Retinal pigment epithelial cell (primary cell): ENCODE data around the gene MIGA2.

Source experiments
- DNase-seq: peaks from one replicate; pipeline ENCODE4 v3.0.0-alpha.2; 2010; ENCODE audit warnings: low read depth
- H3K4me3 ChIP-seq: 2 replicates; pipeline ENCODE4 v1.5.1; 2011; ENCODE audit warnings: mild to moderate bottlenecking, low read length, control low read depth, moderate library complexity
- TF ChIP-seq, protein P1 (sequence below): conservative IDR thresholded peaks from 2 replicates; pipeline ENCODE4 v1.5.1; 2011; ENCODE audit warnings: low read depth, low read length, control low read depth, inconsistent platforms

Gene MIGA2

DNA sequence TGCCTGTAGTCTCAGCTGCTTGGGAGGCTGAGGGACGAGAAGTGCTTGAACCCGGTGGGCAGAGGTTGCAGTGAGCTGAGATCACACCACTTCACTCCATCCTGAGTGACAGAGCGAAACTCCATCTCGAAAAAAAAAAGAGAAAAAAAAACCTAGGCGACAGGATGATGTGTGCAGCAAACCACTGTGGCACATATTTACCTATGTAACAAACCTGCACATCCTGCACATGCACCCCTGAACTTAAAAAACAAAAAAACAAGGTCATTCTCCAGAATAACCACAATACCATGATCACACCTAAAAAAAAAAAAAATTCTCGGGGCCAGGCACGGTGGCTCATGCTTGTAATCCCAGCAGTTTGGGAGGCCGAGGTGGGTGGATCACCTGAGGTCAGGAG lies 37.0 kb downstream of the MIGA2 start:
- no peak overlapping the region for H3K4me3 ChIP-seq
- TF ChIP-seq, protein P1, sequence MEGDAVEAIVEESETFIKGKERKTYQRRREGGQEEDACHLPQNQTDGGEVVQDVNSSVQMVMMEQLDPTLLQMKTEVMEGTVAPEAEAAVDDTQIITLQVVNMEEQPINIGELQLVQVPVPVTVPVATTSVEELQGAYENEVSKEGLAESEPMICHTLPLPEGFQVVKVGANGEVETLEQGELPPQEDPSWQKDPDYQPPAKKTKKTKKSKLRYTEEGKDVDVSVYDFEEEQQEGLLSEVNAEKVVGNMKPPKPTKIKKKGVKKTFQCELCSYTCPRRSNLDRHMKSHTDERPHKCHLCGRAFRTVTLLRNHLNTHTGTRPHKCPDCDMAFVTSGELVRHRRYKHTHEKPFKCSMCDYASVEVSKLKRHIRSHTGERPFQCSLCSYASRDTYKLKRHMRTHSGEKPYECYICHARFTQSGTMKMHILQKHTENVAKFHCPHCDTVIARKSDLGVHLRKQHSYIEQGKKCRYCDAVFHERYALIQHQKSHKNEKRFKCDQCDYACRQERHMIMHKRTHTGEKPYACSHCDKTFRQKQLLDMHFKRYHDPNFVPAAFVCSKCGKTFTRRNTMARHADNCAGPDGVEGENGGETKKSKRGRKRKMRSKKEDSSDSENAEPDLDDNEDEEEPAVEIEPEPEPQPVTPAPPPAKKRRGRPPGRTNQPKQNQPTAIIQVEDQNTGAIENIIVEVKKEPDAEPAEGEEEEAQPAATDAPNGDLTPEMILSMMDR, result no peak
- DNase-seq, result no peak

DNA sequence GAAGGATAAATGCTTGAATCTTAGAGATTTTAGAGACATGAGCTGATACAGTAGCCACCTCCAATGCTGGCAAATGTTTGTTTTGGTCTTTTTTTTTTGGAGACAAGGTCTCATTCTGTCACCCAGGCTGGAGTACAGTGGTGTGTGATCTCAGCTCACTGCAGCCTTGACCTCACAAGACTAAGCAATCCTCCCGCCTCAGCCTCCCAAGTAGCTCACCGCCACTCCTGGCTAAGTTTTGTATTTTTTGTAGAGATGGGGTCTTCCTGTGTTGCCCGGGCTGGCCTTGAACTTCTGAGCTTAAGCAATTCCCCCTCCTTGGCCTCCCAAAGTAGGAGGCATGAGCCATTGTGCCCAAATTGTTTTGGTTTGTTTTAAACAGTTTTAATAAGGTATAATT lies 37.7 kb downstream of the MIGA2 start:
- H3K4me3 ChIP-seq, result no peak overlapping the region
- TF ChIP-seq, protein P1, result no peak
- DNase-seq, result no peak

DNA sequence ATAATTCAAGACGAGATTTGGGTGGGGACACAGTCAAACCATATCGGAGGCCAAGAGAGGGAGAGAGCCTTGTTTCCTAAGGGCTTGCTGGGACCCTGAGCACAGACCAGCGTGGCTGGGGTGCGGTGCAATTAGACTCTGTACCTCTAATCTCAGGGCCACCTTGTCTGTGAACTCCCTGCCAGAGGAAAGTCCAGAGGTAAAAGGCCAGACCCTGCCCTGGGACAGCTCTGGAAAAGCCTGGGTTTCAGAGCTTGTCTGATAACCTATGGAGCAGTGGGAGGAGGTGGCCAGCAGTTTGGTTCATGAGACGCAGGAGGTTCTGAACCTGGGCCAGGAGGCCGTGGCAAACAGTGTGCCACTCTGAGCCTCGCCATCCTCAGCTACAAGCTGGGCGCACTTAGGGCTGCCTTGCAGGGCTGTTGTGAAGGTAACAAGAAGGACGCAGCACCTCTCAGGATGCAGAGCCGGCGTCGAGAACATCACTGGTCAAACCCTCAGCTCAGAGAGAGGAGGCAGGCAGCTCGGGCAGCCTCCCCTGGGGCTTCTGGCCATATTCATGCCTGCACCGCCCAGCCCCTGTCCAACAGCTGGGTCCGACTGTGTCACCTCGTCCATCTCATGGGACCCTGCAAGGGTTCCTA lies 39.7 kb downstream of the MIGA2 start:
- TF ChIP-seq, protein P1, result no peak
- no peak overlapping the region for H3K4me3 ChIP-seq
- DNase-seq, result no peak

DNA sequence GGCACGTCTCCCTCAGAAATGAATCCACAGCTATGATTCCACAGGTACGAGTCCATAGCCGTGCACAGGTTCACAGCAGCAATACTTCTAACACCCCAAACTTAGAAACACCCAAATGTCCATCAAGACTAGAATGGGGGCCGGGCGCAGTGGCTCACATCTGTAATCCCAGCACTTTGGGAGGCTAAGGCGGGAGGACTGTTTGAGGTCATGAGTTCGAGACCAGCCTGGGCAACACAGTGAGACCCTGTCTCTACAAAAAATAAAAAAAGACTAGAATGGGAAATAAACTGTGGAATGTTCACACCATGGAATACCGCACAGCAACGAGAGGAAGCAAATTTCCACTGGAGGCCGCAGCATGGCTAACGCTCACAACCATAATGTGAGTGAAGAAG lies 40.2 kb downstream of the MIGA2 start:
- TF ChIP-seq, protein P1, result no peak
- H3K4me3 ChIP-seq, result no peak overlapping the region
- no peak for DNase-seq

DNA sequence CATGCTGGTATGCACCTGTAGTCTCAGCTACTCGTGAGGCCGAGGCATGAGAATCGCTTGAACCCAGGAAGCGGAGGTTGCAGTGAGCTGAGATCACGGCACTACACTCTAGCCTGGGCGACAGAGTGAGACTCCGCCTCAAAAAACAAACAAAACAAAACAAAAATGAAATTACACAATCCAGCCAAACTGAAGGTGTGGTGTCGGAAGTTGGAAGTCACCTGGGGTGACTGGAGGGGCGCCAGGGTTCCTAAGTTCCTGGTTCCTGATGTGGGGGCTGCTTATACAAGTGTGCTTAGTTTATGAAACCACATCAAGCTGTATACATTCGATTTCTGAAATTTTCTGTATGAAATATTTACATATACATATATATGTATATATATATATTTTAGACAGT lies 40.8 kb downstream of the MIGA2 start:
- TF ChIP-seq, protein P1, result no peak
- DNase-seq, result no peak
- no peak overlapping the region for H3K4me3 ChIP-seq

DNA sequence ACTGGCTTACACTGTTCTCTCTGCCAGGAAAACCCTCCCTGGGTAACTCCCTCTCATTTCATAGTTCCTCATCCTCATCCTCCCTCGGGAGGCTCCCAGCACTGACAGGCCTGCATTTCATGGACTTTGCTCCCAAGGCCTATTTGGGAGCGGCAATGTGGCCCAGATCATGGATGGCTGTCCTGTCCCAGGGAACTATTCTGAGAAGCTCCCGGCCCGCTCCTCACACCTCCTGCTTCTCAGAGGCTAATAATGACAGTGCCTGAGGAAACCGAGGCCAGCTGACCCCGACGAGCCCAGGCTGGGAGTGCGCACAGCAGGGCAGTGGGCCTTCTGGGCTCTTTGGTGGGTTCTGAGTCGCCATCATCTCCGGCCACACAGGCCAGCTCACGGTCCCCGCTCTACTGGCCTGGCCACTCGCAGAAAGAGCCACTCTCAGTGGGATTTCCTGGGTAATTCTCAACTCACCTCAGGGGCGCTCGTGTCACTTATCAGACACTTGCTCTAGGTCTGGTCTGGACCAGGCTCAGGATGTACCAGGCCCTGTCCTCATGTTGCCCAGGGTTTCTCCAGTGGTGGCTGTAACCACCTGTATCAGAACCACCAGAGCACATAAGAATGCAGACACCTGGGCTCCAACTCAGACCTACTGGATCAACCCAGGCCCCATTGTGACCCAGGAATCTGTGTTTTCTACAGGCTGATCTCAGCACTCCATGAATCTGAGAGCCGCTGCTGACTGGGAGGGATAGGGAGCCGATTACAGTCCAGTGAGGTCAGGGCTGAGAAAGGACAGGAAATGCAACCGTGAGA lies 42.5 kb downstream of the MIGA2 start:
- H3K4me3 ChIP-seq, result no peak overlapping the region
- DNase-seq, result no peak
- TF ChIP-seq, protein P1, result no peak

DNA sequence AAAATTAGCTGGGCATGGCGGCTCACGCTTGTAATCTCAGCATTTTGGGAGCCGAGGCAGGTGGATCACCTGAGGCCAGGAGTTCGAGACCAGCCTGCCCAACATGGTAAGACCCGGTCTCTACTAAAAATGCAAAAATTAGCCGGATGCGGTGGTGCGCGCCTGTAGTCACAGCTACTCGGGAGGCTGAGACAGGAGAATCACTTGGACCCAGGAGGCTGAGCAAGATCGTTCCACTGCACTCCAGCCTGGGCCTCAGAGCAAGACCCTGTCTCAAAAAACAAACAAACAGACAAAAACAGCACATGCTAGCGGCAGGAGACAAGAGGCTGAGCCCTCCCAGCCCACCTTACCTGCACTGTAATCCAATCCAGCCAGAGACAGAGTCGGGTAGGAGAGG lies 43.4 kb downstream of the MIGA2 start:
- H3K4me3 ChIP-seq, result peak overlapping the region; percentile 82
- TF ChIP-seq, protein P1, result no peak

More for the DNA sequence above, 43.4 kb downstream of the MIGA2 start:
- DNase-seq, result no peak
